H9 (cell line): ENCODE data around the gene MSMP. TPM values are rescaled to one million over a fixed set of nuclear protein-coding genes. Genes with fewer than 3 reads are reported as not detected.

ENCODE experiments used
- DNase-seq: peaks from one replicate; pipeline ENCODE4 v3.0.0-alpha.2; 2017
- H2AFZ ChIP-seq: one replicate; pipeline ENCODE4 v1.6.1; 2013; ENCODE audit warnings: mild to moderate bottlenecking, low read length, control low read depth, moderate library complexity
- H2AK5ac ChIP-seq: 2 replicates; pipeline ENCODE4 v1.6.1; 2013; ENCODE audit warnings: low read length, control low read depth, mixed read lengths; ENCODE audit not compliant: insufficient read length
- H2BK120ac ChIP-seq: one replicate; pipeline ENCODE4 v1.6.1; 2013; ENCODE audit warnings: low read depth, mild to moderate bottlenecking, low read length, control low read depth, inconsistent platforms; ENCODE audit not compliant: poor library complexity, severe bottlenecking
- H2BK12ac ChIP-seq: 2 replicates; pipeline ENCODE4 v1.6.1; 2013; ENCODE audit warnings: low read length, control low read depth, mixed read lengths, low read depth; ENCODE audit not compliant: insufficient read length
- H2BK15ac ChIP-seq: 2 replicates; pipeline ENCODE4 v1.6.1; 2013; ENCODE audit warnings: low read depth, low read length, control low read depth
- H2BK20ac ChIP-seq: one replicate; pipeline ENCODE4 v1.6.1; 2013; ENCODE audit warnings: low read depth, mild to moderate bottlenecking, low read length, control low read depth, inconsistent platforms; ENCODE audit not compliant: poor library complexity, severe bottlenecking
- H2BK5ac ChIP-seq: 2 replicates; pipeline ENCODE4 v1.6.1; 2013; ENCODE audit warnings: low read length, control low read depth, mixed read lengths; ENCODE audit not compliant: insufficient read length
- H3K14ac ChIP-seq: 2 replicates; pipeline ENCODE4 v1.6.1; 2013; ENCODE audit warnings: low read length, control low read depth; ENCODE audit not compliant: insufficient read depth
- H3K18ac ChIP-seq: 2 replicates; pipeline ENCODE4 v1.6.1; 2013; ENCODE audit warnings: low read depth, mild to moderate bottlenecking, mixed read lengths, low read length, control low read depth; ENCODE audit not compliant: insufficient read length
- H3K23ac ChIP-seq: 2 replicates; pipeline ENCODE4 v1.6.1; 2013; ENCODE audit warnings: low read length, control low read depth, mixed read lengths, low read depth; ENCODE audit not compliant: insufficient read length
- H3K23me2 ChIP-seq: 2 replicates; pipeline ENCODE4 v1.6.1; 2013; ENCODE audit warnings: low read depth, mild to moderate bottlenecking, mixed read lengths, low read length, control low read depth; ENCODE audit not compliant: insufficient read length, poor library complexity, severe bottlenecking
- H3K27ac ChIP-seq: 2 replicates; pipeline ENCODE4 v1.5.1; 2013; ENCODE audit warnings: low read length, control low read depth, mixed read lengths, low read depth; ENCODE audit not compliant: insufficient read length
- H3K27me3 ChIP-seq: 2 replicates; pipeline ENCODE4 v1.6.1; 2013; ENCODE audit warnings: low read length, control low read depth, inconsistent platforms; ENCODE audit not compliant: insufficient read depth
- H3K4ac ChIP-seq: 2 replicates; pipeline ENCODE4 v1.6.1; 2013; ENCODE audit warnings: low read depth, mild to moderate bottlenecking, control low read depth, inconsistent platforms, low read length, moderate library complexity
- H3K4me1 ChIP-seq: 2 replicates; pipeline ENCODE4 v1.6.1; 2013; ENCODE audit warnings: low read length, control low read depth, inconsistent platforms; ENCODE audit not compliant: insufficient read depth
- H3K4me2 ChIP-seq: 2 replicates; pipeline ENCODE4 v1.6.1; 2013; ENCODE audit warnings: low read length, control low read depth, mixed read lengths; ENCODE audit not compliant: insufficient read length, insufficient read depth
- H3K56ac ChIP-seq: 2 replicates; pipeline ENCODE4 v1.6.1; 2013; ENCODE audit warnings: low read depth, mild to moderate bottlenecking, mixed read lengths, low read length, control low read depth; ENCODE audit not compliant: insufficient read length
- H3K79me1 ChIP-seq: 2 replicates; pipeline ENCODE4 v1.6.1; 2013; ENCODE audit warnings: low read depth, mild to moderate bottlenecking, moderate library complexity, low read length, control low read depth, inconsistent platforms; ENCODE audit not compliant: insufficient read depth, poor library complexity, severe bottlenecking
- H3K79me2 ChIP-seq: 2 replicates; pipeline ENCODE4 v1.6.1; 2013; ENCODE audit warnings: low read length, control low read depth, inconsistent platforms; ENCODE audit not compliant: insufficient read depth
- H3K9ac ChIP-seq: 2 replicates; pipeline ENCODE4 v1.6.1; 2013; ENCODE audit warnings: low read length, control low read depth, mixed read lengths; ENCODE audit not compliant: insufficient read length; ENCODE audit errors: extremely low read depth
- H3K9me3 ChIP-seq: one replicate; pipeline ENCODE4 v1.6.1; 2013; ENCODE audit warnings: low read depth, low read length, inconsistent platforms; ENCODE audit not compliant: control insufficient read depth
- H3T11ph ChIP-seq: one replicate; pipeline ENCODE4 v1.6.1; 2013; ENCODE audit warnings: mild to moderate bottlenecking, low read length, control low read depth, inconsistent platforms
- H4K20me1 ChIP-seq: one replicate; pipeline ENCODE4 v1.6.1; 2013; ENCODE audit not compliant: control insufficient read depth, insufficient read length, insufficient read depth
- H4K5ac ChIP-seq: 2 replicates; pipeline ENCODE4 v1.6.1; 2013; ENCODE audit warnings: low read depth, mild to moderate bottlenecking, mixed read lengths, low read length, control low read depth; ENCODE audit not compliant: insufficient read length
- H4K8ac ChIP-seq: replicated peaks from 2 replicates; pipeline ENCODE4 v1.6.1; 2013; ENCODE audit warnings: low read length, control low read depth, mixed read lengths, low read depth; ENCODE audit not compliant: insufficient read length
- H4K91ac ChIP-seq: 2 replicates; pipeline ENCODE4 v1.6.1; 2013; ENCODE audit warnings: low read depth, mild to moderate bottlenecking, moderate library complexity, mixed read lengths, low read length, control low read depth; ENCODE audit not compliant: insufficient read length
- H3K27ac Mint-ChIP-seq, 3 experiments: 2 replicates in 2 of 3; 3 replicates in 1 of 3; pipeline ENCODE4 v1.8.0; 2020 to 2021; ENCODE audit warnings: mixed read lengths in 3 of 3, mild to moderate bottlenecking in 1 of 3, moderate library complexity in 1 of 3
- H3K27me3 Mint-ChIP-seq: 2 replicates; pipeline ENCODE4 v1.8.0; 2021; ENCODE audit warnings: low read depth, mild to moderate bottlenecking, moderate library complexity, mixed read lengths
- H3K36me3 Mint-ChIP-seq, 3 experiments: 2 replicates in 2 of 3; 3 replicates in 1 of 3; pipeline ENCODE4 v1.8.0; 2020 to 2021; ENCODE audit warnings: low read depth in 3 of 3, mixed read lengths in 3 of 3; ENCODE audit not compliant: insufficient read depth in 1 of 3
- H3K4me1 Mint-ChIP-seq, 2 experiments: 2 replicates each; pipeline ENCODE4 v1.8.0; 2020; ENCODE audit warnings: mixed read lengths in 2 of 2
- H3K4me3 Mint-ChIP-seq, 2 experiments: 2 replicates in 1 of 2; 3 replicates in 1 of 2; pipeline ENCODE4 v1.8.0; 2020 to 2021; ENCODE audit warnings: mild to moderate bottlenecking in 2 of 2, mixed read lengths in 2 of 2, moderate library complexity in 1 of 2
- H3K9me3 Mint-ChIP-seq, 2 experiments: 2 replicates in 1 of 2; 3 replicates in 1 of 2; pipeline ENCODE4 v1.8.0; 2020; ENCODE audit warnings: mild to moderate bottlenecking in 2 of 2, mixed read lengths in 2 of 2, moderate library complexity in 1 of 2
- WGBS: extraction: QIAGEN DNeasy Blood & Tissue Kit; methylation state at CpG from one replicate; pipeline ENCODE4 v1.1.7; 2013; ENCODE audit warnings: missing lambda C conversion rate, low lambda C conversion rate, mixed read lengths; ENCODE audit not compliant: insufficient read length; ENCODE audit errors: extremely low coverage; 5-methylcytosine and 5-hydroxymethylcytosine counted together
- total RNA-seq: library from RNA; stranded (reverse); gene quantifications from 2 replicates; pipeline ENCODE4 v1.2.1, GENCODE V29; 2021
- TF ChIP-seq, protein P1 (sequence below): fragments of 200-600 bp; sonication (generic); conservative IDR thresholded peaks from 3 replicates; pipeline ENCODE4 v1.8.0; 2021; ENCODE audit warnings: antibody characterized with exemption, mild to moderate bottlenecking

MSMP gene
- total RNA-seq, 1 experiment from 2014 or later = 0.83 TPM

DNA sequence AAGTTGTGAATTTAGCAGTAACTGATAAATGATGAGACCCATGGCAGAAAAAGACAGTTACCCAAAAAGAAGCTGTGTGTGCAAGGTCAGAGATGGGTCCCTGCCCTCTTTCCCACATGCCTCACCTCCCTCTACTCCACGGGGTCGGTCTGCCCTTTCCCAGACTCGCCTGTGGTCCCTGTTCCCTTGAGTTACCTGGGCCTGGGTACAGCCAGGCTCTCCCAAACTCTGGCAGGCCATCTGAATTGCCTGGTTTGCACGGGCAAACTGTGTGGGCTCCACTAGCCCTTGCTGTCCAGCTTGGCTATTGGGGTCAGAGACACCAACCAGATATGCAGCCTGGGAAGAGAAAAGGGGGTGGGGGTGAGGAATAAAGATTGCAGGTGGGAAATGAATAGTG is 45.9 kb downstream of the MSMP start:
- H3K79me2 ChIP-seq = no peaks in the 10 kb centered on the region
- Mint-ChIP-seq H3K4me3 (no peak overlapping the region), H3K9me3 (no peaks in the 10 kb centered on the region), H3K36me3 (peaks cover 30 to 84% (median 58%) of the 10 kb centered on the region in 3 experiments), H3K27ac (peak overlapping the region in 1 of 3 experiments; percentile 73; a peak in 2 of 7 replicates), H3K4me1 (no peaks in the 10 kb centered on the region), H3K27me3 (no peaks in the 10 kb centered on the region)
- no peak overlapping the region for H4K91ac ChIP-seq
- TF ChIP-seq, protein P1, sequence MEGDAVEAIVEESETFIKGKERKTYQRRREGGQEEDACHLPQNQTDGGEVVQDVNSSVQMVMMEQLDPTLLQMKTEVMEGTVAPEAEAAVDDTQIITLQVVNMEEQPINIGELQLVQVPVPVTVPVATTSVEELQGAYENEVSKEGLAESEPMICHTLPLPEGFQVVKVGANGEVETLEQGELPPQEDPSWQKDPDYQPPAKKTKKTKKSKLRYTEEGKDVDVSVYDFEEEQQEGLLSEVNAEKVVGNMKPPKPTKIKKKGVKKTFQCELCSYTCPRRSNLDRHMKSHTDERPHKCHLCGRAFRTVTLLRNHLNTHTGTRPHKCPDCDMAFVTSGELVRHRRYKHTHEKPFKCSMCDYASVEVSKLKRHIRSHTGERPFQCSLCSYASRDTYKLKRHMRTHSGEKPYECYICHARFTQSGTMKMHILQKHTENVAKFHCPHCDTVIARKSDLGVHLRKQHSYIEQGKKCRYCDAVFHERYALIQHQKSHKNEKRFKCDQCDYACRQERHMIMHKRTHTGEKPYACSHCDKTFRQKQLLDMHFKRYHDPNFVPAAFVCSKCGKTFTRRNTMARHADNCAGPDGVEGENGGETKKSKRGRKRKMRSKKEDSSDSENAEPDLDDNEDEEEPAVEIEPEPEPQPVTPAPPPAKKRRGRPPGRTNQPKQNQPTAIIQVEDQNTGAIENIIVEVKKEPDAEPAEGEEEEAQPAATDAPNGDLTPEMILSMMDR = no peak
- no peaks in the 10 kb centered on the region for H3K79me1 ChIP-seq
- H2BK5ac ChIP-seq = no peak overlapping the region
- H3K27ac ChIP-seq = no peak overlapping the region
- H3K56ac ChIP-seq = no peak overlapping the region
- no peak overlapping the region for H3K9ac ChIP-seq
- H2BK15ac ChIP-seq = no peak overlapping the region
- H4K5ac ChIP-seq = no peak overlapping the region
- no peaks in the 10 kb centered on the region for H3K4me1 ChIP-seq
- no peak overlapping the region for H2AFZ ChIP-seq
- H3K23ac ChIP-seq = no peak overlapping the region
- no peak overlapping the region for H3K4ac ChIP-seq
- H2BK120ac ChIP-seq = no peak overlapping the region
- no peak overlapping the region for H4K8ac ChIP-seq
- WGBS = no CpG with 5 or more reads among the region's 4 CpGs
- H2BK12ac ChIP-seq = no peak overlapping the region
- H3T11ph ChIP-seq = no peak overlapping the region
- no peak overlapping the region for H3K14ac ChIP-seq
- no peak for DNase-seq
- H3K23me2 ChIP-seq = no peaks in the 10 kb centered on the region
- H3K4me2 ChIP-seq = no peak overlapping the region
- no peaks in the 10 kb centered on the region for H3K27me3 ChIP-seq
- H3K18ac ChIP-seq = no peak overlapping the region
- H2BK20ac ChIP-seq = no peak overlapping the region
- H2AK5ac ChIP-seq = no peak overlapping the region
- H3K9me3 ChIP-seq = no peaks in the 10 kb centered on the region
- no peaks in the 10 kb centered on the region for H4K20me1 ChIP-seq
